IMR-90 (cell line): ENCODE measurements around the gene ZSCAN10. TPM values are rescaled to one million over a fixed set of nuclear protein-coding genes. Genes with fewer than 3 reads are reported as not detected.

ENCODE experiments used
- CTCF ChIP-seq: conservative IDR thresholded peaks from 2 replicates; pipeline ENCODE4 v1.5.1; 2012; ENCODE audit warnings: mild to moderate bottlenecking, low read depth, low read length, improper control_type of control experiment
- MAFK ChIP-seq: IDR thresholded peaks from 2 replicates; pipeline ENCODE4 v1.6.1; 2012; ENCODE audit warnings: low read depth, low read length, improper control_type of control experiment
- SMC3 ChIP-seq: fragments of 150-350 bp; IDR thresholded peaks from 2 replicates; pipeline ENCODE4 v1.6.1; 2016; ENCODE audit warnings: low read depth, mild to moderate bottlenecking, antibody characterized with exemption, low read length, moderate library complexity
- USF2 ChIP-seq: fragments of 150-350 bp; IDR thresholded peaks from 2 replicates; pipeline ENCODE4 v1.6.1; 2017; ENCODE audit warnings: mild to moderate bottlenecking, antibody characterized with exemption, low read length, low read depth
- polyA plus RNA-seq, 3 experiments: library from polyadenylated mRNA; depleted of rRNA; stranded (reverse); fragments of >200 nt; gene quantifications; 2 replicates each; pipeline ENCODE4 v1.2.3, GENCODE V29; 2012; ENCODE audit warnings: low replicate concordance in 1 of 3
- total RNA-seq: library from RNA; depleted of rRNA; stranded (reverse); fragments of >200 nt; gene quantifications from 2 replicates; pipeline ENCODE4 v1.2.3, GENCODE V29; 2012

ZSCAN10 gene
- total and polyA plus RNA-seq, 2 of the 4 experiments (the other 2 are of a cell fraction), result not detected

- TF ChIP-seq USF2 (no peak), MAFK (no peak), SMC3 (no peak), CTCF (no peak)
Observed at GRCh38 chr16:3045758-3046640, 53.1 kb downstream of the ZSCAN10 start, which contains the start of gene MMP25 (continued).
